Peyer's patch (tissue), 4 donors: ENCODE measurements around the gene DAPK1. TPM values are rescaled to one million over a fixed set of nuclear protein-coding genes. Genes with fewer than 3 reads are reported as not detected.

Experiments used
- small RNA-seq, 2 donors: library from RNA; depleted of rRNA; stranded (forward); fragments of <200 nt; gene quantifications; one replicate each; pipeline ENCODE3, GENCODE V24; 2016
- total RNA-seq, 4 donors: library from RNA; depleted of rRNA; stranded (reverse); fragments of >200 nt; gene quantifications; one replicate each; pipeline ENCODE4 v1.1.0, GENCODE V29; 2016

Gene DAPK1
- total RNA-seq, 4 donors from 2014 or later, result 45.4 to 96.4 (median 77.2) TPM

Small RNAs within 50 kb of the gene (small RNA-seq; reads per million reads assigned to genes)
- gene AL161787.1, result 0 reads per million in 2 donors

Other genes starting within 250 kb of the DAPK1 start
- 10 to 100 TPM; 14.3 to 23.5 (median 19.6) TPM for gene CTSL, start 228.3 kb downstream of the DAPK1 start, total RNA-seq